SJSA1 (cell line): Measurements from ENCODE around the gene SNRPF. TPM values are rescaled to one million over a fixed set of nuclear protein-coding genes. Genes with fewer than 3 reads are reported as not detected.
"Not testable (repeated sequence)": the region's sequence is repeated elsewhere in the genome, so short reads cannot be mapped to it uniquely, and the experiment has no call there.

ENCODE experiments used
- DNase-seq, 2 experiments: peaks; one replicate each; pipeline ENCODE4 v3.0.0-alpha.2; 2015 to 2020; ENCODE audit warnings: low spot score in 2 of 2, low read depth in 1 of 2
- H3K27ac ChIP-seq: fragments of 250-450 bp; sonication (Bioruptor Pico); 2 replicates; pipeline ENCODE4 v1.5.1; 2020; ENCODE audit warnings: mild to moderate bottlenecking, moderate library complexity
- H3K27me3 ChIP-seq: fragments of 250-450 bp; sonication (Bioruptor Pico); replicated peaks from 2 replicates; pipeline ENCODE4 v1.5.1; 2020; ENCODE audit warnings: mild to moderate bottlenecking, moderate library complexity
- H3K36me3 ChIP-seq: fragments of 250-450 bp; sonication (Bioruptor Pico); 2 replicates; pipeline ENCODE4 v1.5.1; 2020; ENCODE audit warnings: mild to moderate bottlenecking
- H3K4me1 ChIP-seq: fragments of 250-450 bp; sonication (Bioruptor Pico); replicated peaks from 2 replicates; pipeline ENCODE4 v1.6.1; 2021; ENCODE audit warnings: mild to moderate bottlenecking
- H3K4me3 ChIP-seq: fragments of 250-450 bp; sonication (Bioruptor Pico); 2 replicates; pipeline ENCODE4 v1.5.1; 2020; ENCODE audit warnings: mild to moderate bottlenecking
- H3K9me3 ChIP-seq: fragments of 250-450 bp; sonication (Bioruptor Pico); replicated peaks from 2 replicates; pipeline ENCODE4 v1.5.1; 2020; ENCODE audit warnings: mild to moderate bottlenecking
- total RNA-seq: library from RNA; depleted of rRNA; stranded (reverse); fragments of >200 nt; shearing (Covaris generic); gene quantifications from 2 replicates; pipeline ENCODE4 v1.2.3, GENCODE V29; 2014

Gene SNRPF
- total RNA-seq, 1 experiment from 2014 or later, result 25.9 TPM

GRCh38 chr12:95838125-95838524, 20.6 kb upstream of the SNRPF start:
- Histone ChIP-seq H3K27me3 (0 out of 2 replicates have a peak, but pooled peaks cover 4% of the 10 kb centered on the region), H3K9me3 (no peaks in the 10 kb centered on the region), H3K27ac (no peak overlapping the region), H3K36me3 (no peaks in the 10 kb centered on the region), H3K4me3 (no peak overlapping the region), H3K4me1 (peaks cover 14% of the 10 kb centered on the region)
- no peak for DNase-seq

- H3K36me3 ChIP-seq, H3K4me1 ChIP-seq, H3K9me3 ChIP-seq, DNase-seq, H3K27ac ChIP-seq, H3K4me3 ChIP-seq: not testable (repeated sequence)
- H3K27me3 ChIP-seq, result 0 out of 2 replicates have a peak, but pooled peaks cover 11% of the 10 kb centered on the region
Observed at GRCh38 chr12:95842426-95842825, 16.3 kb upstream of the SNRPF start.

- no peaks in the 10 kb centered on the region for H3K9me3 ChIP-seq
- no peaks in the 10 kb centered on the region for H3K4me1 ChIP-seq
- H3K27me3 ChIP-seq, result peaks cover 11% of the 10 kb centered on the region; the same call in 1 of the 2 replicates
- H3K36me3 ChIP-seq, result no peaks in the 10 kb centered on the region
- DNase-seq, result peak in 1 of 2 experiments; percentile 18
- H3K4me3 ChIP-seq, result no peak overlapping the region
- no peak overlapping the region for H3K27ac ChIP-seq
Observed at GRCh38 chr12:95848575-95849388, 10.0 kb upstream of the SNRPF start.

- Histone ChIP-seq H3K4me1 (no peaks in the 10 kb centered on the region), H3K27me3 (peaks cover 3% of the 10 kb centered on the region; the same call in 1 of the 2 replicates), H3K9me3 (no peaks in the 10 kb centered on the region), H3K4me3 (no peak overlapping the region), H3K27ac (no peak overlapping the region), H3K36me3 (no peaks in the 10 kb centered on the region)
- no peak for DNase-seq
Observed at GRCh38 chr12:95851606-95852005, 7.1 kb upstream of the SNRPF start.

GRCh38 chr12:95852133-95852532, 6.6 kb upstream of the SNRPF start:
- Histone ChIP-seq H3K27ac (no peak overlapping the region), H3K4me3 (no peak overlapping the region), H3K4me1 (no peaks in the 10 kb centered on the region), H3K27me3 (peaks cover 3% of the 10 kb centered on the region; the same call in 1 of the 2 replicates), H3K9me3 (no peaks in the 10 kb centered on the region), H3K36me3 (no peaks in the 10 kb centered on the region)
- no peak for DNase-seq

GRCh38 chr12:95857156-95857555, 1.6 kb upstream of the SNRPF start:
- DNase-seq, result no peak
- no peak overlapping the region for H3K4me3 ChIP-seq

GRCh38 chr12:95857799-95858198, 953 bp upstream of the SNRPF start:
- Histone ChIP-seq H3K4me1 (peaks cover 10% of the 10 kb centered on the region), H3K27me3 (no peaks in the 10 kb centered on the region), H3K4me3 (no peak overlapping the region), H3K9me3 (no peaks in the 10 kb centered on the region), H3K27ac (no peak overlapping the region), H3K36me3 (peaks cover 19% of the 10 kb centered on the region)
- no peak for DNase-seq

More at GRCh38 chr12:95857156-95857555, 1.6 kb upstream of the SNRPF start:
- Histone ChIP-seq H3K4me1 (peaks cover 10% of the 10 kb centered on the region), H3K27me3 (no peaks in the 10 kb centered on the region), H3K27ac (no peak overlapping the region), H3K36me3 (peaks cover 13% of the 10 kb centered on the region), H3K9me3 (no peaks in the 10 kb centered on the region)

- peaks cover 10% of the 10 kb centered on the region for H3K4me1 ChIP-seq
- H3K9me3 ChIP-seq, result no peaks in the 10 kb centered on the region
- no peak for DNase-seq
- H3K27ac ChIP-seq, result no peak overlapping the region; the same call in 1 of the 2 replicates
- H3K27me3 ChIP-seq, result no peaks in the 10 kb centered on the region
- peak overlapping the region; percentile 62 for H3K4me3 ChIP-seq
- peaks cover 35% of the 10 kb centered on the region for H3K36me3 ChIP-seq
Observed at GRCh38 chr12:95859344-95859816, 628 bp downstream of the SNRPF start.

GRCh38 chr12:95859947-95860850, 1.4 kb downstream of the SNRPF start:
- no peak for DNase-seq
- Histone ChIP-seq H3K27ac (no peak overlapping the region), H3K4me3 (peak overlapping the region; percentile 62), H3K4me1 (peaks cover 10% of the 10 kb centered on the region), H3K36me3 (peaks cover 42% of the 10 kb centered on the region), H3K9me3 (no peaks in the 10 kb centered on the region), H3K27me3 (no peaks in the 10 kb centered on the region)

GRCh38 chr12:95862038-95862437, 3.3 kb downstream of the SNRPF start:
- H3K9me3 ChIP-seq, result no peaks in the 10 kb centered on the region

GRCh38 chr12:95863337-95863736, 4.6 kb downstream of the SNRPF start:
- no peaks in the 10 kb centered on the region for H3K9me3 ChIP-seq
- H3K4me3 ChIP-seq, result no peak overlapping the region
- H3K4me1 ChIP-seq, result peaks cover 9% of the 10 kb centered on the region
- no peaks in the 10 kb centered on the region for H3K27me3 ChIP-seq
- H3K27ac ChIP-seq, result no peak overlapping the region
- no peak for DNase-seq
- H3K36me3 ChIP-seq, result peaks cover 66% of the 10 kb centered on the region

More at GRCh38 chr12:95862038-95862437, 3.3 kb downstream of the SNRPF start:
- peaks cover 56% of the 10 kb centered on the region for H3K36me3 ChIP-seq
- no peak overlapping the region for H3K27ac ChIP-seq
- H3K4me1 ChIP-seq, result peaks cover 10% of the 10 kb centered on the region
- no peaks in the 10 kb centered on the region for H3K27me3 ChIP-seq
- H3K4me3 ChIP-seq, result no peak overlapping the region
- DNase-seq, result no peak

GRCh38 chr12:95870897-95871296, 12.1 kb downstream of the SNRPF start:
- DNase-seq, result no peak
- no peaks in the 10 kb centered on the region for H3K27me3 ChIP-seq
- H3K9me3 ChIP-seq, result no peaks in the 10 kb centered on the region
- peaks cover 28% of the 10 kb centered on the region for H3K36me3 ChIP-seq
- H3K4me3 ChIP-seq, result no peak overlapping the region
- H3K27ac ChIP-seq, result no peak overlapping the region
- H3K4me1 ChIP-seq, result no peaks in the 10 kb centered on the region

- Histone ChIP-seq H3K4me3 (no peak overlapping the region), H3K36me3 (peaks cover 6% of the 10 kb centered on the region; the same call in 1 of the 2 replicates), H3K27me3 (no peaks in the 10 kb centered on the region), H3K4me1 (no peaks in the 10 kb centered on the region), H3K9me3 (no peaks in the 10 kb centered on the region), H3K27ac (no peak overlapping the region)
- no peak for DNase-seq
Observed at GRCh38 chr12:95874452-95874851, 15.7 kb downstream of the SNRPF start.
